M059J (cell line): ENCODE data around the gene KNDC1. TPM values are rescaled to one million over a fixed set of nuclear protein-coding genes. Genes with fewer than 3 reads are reported as not detected.

ENCODE experiments used
- DNase-seq: peaks from one replicate; pipeline ENCODE4 v3.0.0-alpha.2; 2012; ENCODE audit warnings: low read depth
- total RNA-seq: library from RNA; depleted of rRNA; stranded (reverse); fragments of >200 nt; shearing (Covaris generic); gene quantifications from 2 replicates; pipeline ENCODE4 v1.2.3, GENCODE V29; 2014

Gene KNDC1
- total RNA-seq, 1 experiment from 2014 or later = not detected

GRCh38 chr10:133190225-133190624 is 30.2 kb downstream of the KNDC1 start:
- no peak for DNase-seq

DNA sequence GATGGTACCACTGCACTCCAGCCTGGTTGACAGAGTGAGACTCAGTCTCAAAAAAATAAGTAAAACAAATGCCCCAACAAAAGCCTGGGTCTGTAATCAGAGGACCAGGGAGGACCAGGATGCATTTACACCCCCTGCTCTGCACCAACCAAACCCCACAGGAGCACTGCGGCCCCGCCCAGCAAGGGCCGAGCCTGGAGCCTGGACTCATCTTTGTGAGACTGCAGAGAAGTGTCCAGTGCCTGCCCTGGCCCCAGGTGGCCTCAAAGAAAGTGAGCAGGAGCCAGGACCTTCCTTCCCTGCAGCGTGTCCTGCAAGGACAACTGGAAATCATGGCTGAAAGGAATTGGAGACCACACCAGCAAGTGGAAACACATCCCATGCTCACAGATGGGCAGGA is 31.6 kb downstream of the KNDC1 start:
- no peak for DNase-seq

- no peak for DNase-seq
These were observed 34.1 kb downstream of the KNDC1 start for GRCh38 chr10:133194151-133194550.

DNA sequence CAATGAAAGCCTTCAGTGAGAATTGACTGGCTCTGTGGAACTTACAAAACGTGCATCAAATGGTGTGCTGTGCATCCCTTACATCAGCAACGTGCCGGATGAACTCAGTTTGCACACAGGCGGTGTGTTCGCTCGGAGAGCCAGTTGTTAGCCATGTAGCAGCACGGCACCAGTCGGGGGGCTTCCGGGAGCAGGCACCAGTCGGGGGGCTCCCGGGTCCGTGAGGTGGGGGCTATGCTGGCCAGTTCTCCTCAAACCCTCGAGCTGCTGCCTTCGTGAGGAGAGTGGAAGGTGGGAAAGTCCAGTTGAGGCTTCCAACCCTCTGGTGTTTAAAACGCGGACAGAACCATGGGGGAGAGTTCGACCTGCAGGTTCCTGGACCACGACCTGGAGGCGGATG is 35.1 kb downstream of the KNDC1 start:
- no peak for DNase-seq

- no peak for DNase-seq
These were observed 35.6 kb downstream of the KNDC1 start for GRCh38 chr10:133195611-133196010.

- DNase-seq = no peak
These were observed 36.3 kb downstream of the KNDC1 start for GRCh38 chr10:133196221-133196915.

DNA sequence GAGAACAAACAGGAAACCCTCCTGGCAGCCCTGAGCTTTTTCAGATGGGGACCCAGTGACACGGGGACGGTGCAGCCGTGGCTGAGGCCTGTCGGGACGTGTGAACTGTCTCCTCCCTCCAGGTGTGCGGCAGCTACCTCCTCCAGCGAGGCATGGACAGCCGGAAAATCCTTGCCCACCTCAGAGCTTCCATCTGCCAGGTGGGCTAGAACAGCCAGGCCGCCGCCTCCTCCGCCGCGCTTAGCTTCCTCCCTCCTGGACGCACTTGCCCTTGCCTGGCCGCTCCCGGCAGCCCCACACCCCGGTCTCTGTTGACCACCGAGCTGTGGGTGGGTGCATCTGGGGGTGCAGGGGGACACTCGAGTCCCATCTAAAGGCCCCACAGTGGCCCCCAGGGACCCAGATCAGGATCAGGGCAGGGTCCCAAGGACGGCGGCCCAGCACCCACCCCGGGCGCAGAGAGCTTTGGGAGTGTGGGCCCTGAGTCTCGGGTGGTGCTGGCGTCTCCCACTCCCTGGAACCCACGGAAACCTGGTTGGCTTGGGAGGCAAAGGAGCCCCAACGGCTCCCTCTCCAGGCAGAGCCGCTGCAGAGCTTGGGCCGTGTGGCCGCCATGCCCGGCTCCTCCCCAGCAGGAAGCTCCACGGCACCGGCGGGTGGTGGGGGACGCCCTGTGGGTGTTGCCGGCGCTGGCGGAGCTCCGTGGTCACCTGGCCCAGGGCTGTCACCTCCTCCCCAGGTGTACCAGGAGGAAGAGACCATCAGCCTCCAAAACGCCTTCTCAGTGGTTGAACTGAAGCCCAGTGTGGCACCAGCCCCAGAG is 37.1 kb downstream of the KNDC1 start:
- no peak for DNase-seq

GRCh38 chr10:133197786-133198185 is 37.8 kb downstream of the KNDC1 start:
- DNase-seq = no peak

- DNase-seq = no peak
These were observed 38.2 kb downstream of the KNDC1 start for GRCh38 chr10:133198206-133198605.

- DNase-seq = no peak
These were observed 38.8 kb downstream of the KNDC1 start for GRCh38 chr10:133198621-133199487.

- DNase-seq = no peak
These were observed 39.5 kb downstream of the KNDC1 start for GRCh38 chr10:133199488-133199885.

DNA sequence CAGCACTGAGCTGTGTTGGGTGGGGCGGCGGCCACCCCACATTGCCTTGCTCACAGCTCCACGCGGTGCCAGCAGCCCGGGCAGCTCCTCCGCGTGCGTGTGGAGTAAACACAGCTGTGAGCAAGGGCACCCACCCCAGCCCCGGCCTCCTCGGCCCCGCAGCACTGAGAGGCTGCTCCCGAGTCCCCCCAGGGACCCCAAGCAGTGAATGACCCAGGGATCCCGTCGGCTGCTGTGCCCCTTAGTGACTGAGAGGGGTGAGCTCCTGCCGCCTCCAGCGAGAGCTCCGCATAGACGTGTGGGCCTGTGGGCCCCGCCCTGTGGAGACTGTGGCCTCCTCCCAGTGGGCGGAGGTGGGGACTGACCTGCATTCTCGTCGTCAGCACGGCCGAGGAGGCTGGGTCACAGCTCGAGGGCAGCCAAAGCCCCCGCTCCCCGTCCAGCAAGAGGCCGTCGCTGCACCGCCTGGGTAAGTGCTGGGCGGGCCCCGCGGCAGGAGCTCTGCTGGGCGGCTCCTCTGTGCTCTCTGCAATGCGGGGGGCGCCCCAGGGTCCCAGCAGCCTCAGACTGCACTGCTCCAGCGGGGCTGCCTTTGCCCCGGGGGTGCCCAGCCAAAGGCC is 40.1 kb downstream of the KNDC1 start:
- DNase-seq = no peak

GRCh38 chr10:133200621-133201031 is 40.6 kb downstream of the KNDC1 start:
- DNase-seq = no peak

- no peak for DNase-seq
These were observed 41.3 kb downstream of the KNDC1 start for GRCh38 chr10:133201151-133201947.

DNA sequence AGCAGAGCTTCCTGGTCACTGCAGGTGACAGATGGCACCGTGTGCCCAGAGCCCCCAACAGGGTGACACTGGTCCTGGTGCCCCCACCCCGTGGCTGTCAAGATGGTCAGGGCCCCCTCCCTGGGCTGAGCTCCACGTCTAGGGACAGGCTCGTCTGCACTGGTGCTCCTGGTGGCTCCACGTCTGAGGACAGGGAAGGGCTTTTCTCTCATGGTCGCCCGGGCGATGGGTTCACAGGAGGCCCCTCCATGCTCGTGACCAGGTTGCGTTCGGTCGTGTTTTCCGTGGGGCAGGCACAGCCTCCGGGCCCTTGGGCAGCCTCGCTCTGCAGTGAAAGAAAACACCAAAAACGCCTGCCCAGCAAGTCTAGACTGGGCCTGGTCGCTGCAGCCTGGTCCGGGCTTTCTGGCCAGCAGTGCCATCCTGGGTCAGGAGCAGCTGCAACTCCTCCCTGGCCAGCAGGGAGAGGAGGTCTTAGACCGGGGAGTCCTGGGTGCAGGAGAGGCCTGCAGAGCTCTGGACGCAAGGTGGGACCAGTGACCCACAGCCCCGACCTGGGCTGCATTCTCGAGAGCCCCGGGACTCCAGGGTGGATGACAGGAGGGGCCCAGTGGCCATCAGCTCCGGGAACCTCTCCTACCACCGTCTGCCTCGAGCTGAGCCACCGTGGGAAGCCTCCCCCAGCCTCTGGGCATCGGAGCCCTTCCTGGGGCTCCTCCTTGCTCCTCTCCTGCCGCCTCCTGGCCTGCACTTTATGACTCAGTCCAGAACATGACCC is 42.1 kb downstream of the KNDC1 start:
- no peak for DNase-seq

DNA sequence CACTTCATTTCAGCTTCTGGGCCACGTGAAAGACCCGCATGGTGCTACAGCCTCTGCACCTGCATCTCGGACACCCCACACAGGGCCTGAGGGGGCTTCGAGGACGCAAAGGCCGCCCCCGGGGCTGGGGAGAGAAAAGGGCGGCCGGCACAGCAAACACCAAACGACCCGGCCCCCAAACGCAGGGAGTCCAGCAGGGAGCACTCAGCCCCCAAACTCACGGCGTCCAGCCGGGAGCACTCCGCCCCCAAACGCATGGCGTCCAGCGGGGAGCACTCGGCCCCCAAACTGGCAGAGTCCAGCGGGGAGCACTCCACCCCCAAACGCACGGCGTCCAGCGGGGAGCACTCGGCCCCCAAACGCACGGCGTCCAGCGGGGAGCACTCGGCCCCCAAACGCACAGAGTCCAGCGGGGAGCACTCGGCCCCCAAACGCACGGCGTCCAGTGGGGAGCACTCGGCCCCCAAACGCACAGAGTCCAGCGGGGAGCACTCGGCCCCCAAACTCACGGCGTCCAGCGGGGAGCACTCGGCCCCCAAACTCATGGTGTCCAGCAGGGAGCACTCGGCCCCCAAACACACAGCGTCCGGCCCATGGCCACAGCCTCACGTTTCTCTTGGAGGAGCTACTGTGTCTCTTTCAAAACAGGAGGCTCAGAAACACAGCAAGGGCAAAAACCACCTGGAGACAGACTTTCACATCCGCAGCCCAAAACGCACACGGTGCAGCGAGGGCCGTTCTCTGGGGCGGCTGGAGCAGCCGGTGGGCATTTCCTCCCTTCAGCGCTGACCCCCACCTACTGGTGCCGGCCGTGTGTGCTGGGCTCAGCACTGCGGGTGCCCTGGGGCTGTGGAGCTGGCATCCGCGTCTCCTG is 43.0 kb downstream of the KNDC1 start:
- DNase-seq = no peak

DNA sequence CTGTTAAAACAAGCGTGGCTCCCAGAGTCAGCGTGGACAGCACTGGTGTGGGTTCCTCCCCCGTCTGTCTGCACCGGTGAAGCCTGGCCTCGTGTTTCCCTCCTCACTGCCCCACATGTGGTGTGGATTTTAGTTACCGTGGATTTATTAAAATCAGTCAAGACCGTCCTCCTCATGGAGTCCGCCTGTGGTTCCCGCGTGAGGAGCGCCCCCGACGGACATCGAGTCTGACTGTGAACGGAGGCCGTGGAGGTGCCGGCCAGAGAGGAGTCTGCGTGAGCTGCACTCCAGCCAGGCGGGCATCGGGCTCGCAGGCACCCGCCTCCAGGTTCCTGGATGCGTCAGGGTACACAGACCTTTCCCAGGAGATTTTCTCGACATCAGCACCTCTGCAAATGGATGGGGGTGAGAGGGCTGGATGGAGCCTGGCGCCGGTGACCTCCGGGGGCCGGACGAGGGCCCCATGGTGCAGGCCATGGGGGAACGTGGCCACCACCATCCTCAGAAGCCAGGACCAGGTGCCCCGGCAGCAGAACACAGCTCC is 43.7 kb downstream of the KNDC1 start:
- DNase-seq = no peak

GRCh38 chr10:133204226-133205015 is 44.4 kb downstream of the KNDC1 start:
- no peak for DNase-seq
